SU-DHL-6 (cell line): Measurements from ENCODE around the gene PDE12.

ENCODE experiments used
- H2AFZ ChIP-seq: fragments of 200-600 bp; sonication (generic); 2 replicates; pipeline ENCODE4 v1.6.1; 2014; ENCODE audit warnings: low read depth, mild to moderate bottlenecking, moderate library complexity, mixed read lengths, antibody characterized with exemption, low read length; ENCODE audit not compliant: severe bottlenecking
- H3F3A ChIP-seq: fragments of 200-600 bp; shearing (Covaris generic); 2 replicates; pipeline ENCODE4 v1.6.0; 2016; ENCODE audit warnings: antibody characterized with exemption, mild to moderate bottlenecking; ENCODE audit not compliant: insufficient read depth
- H3K27ac ChIP-seq: fragments of 200-600 bp; sonication (generic); 2 replicates; pipeline ENCODE4 v1.5.1; 2016; ENCODE audit warnings: low read depth, mild to moderate bottlenecking, low read length, moderate library complexity, mixed read lengths
- H3K27me3 ChIP-seq: fragments of 200-600 bp; sonication (generic), shearing (Covaris generic); 2 replicates; pipeline ENCODE4 v1.6.0; 2014; ENCODE audit warnings: mild to moderate bottlenecking, low read length
- H3K36me3 ChIP-seq: fragments of 200-600 bp; sonication (generic); 2 replicates; pipeline ENCODE4 v1.6.1; 2014; ENCODE audit warnings: mild to moderate bottlenecking, low read length, mixed read lengths
- H3K4me2 ChIP-seq: fragments of 300-600, 200-600 bp; shearing (Covaris generic), sonication (generic); 2 replicates; pipeline ENCODE4 v1.6.0; 2014; ENCODE audit warnings: low read length, low read depth, mild to moderate bottlenecking; ENCODE audit not compliant: poor library complexity, severe bottlenecking
- H3K4me3 ChIP-seq: fragments of 200-600 bp; sonication (generic); 2 replicates; pipeline ENCODE4 v1.5.1; 2014; ENCODE audit warnings: antibody characterized with exemption, low read length, mild to moderate bottlenecking, mixed read lengths; ENCODE audit not compliant: insufficient read depth, poor library complexity, severe bottlenecking
- H3K79me2 ChIP-seq: fragments of 200-600 bp; sonication (generic); 2 replicates; pipeline ENCODE4 v1.6.1; 2014; ENCODE audit warnings: mild to moderate bottlenecking, low read length, moderate library complexity; ENCODE audit not compliant: insufficient read depth
- H3K9ac ChIP-seq: fragments of 200-600 bp; sonication (generic); 2 replicates; pipeline ENCODE4 v1.7.0; 2014; ENCODE audit warnings: mild to moderate bottlenecking, low read length
- H3K9me2 ChIP-seq: fragments of 200-600 bp; sonication (generic); replicated peaks from 2 replicates; pipeline ENCODE4 v1.6.1; 2014; ENCODE audit warnings: low read length; ENCODE audit not compliant: insufficient read depth
- H3K9me3 ChIP-seq: fragments of 200-600 bp; sonication (generic); 2 replicates; pipeline ENCODE4 v1.6.1; 2014; ENCODE audit warnings: low read length, mixed read lengths; ENCODE audit not compliant: insufficient read depth
- H4K20me1 ChIP-seq: fragments of 200-600 bp; sonication (generic); 2 replicates; pipeline ENCODE4 v1.6.1; 2014; ENCODE audit warnings: low read depth, mild to moderate bottlenecking, antibody characterized with exemption, low read length, moderate library complexity, mixed read lengths
- EZH2phosphoT487 ChIP-seq: fragments of 200-600 bp; sonication (generic), shearing (Covaris generic); conservative IDR thresholded peaks from 2 replicates; pipeline ENCODE4 v1.6.1; 2018; ENCODE audit warnings: mild to moderate bottlenecking, antibody characterized with exemption, low read length, moderate library complexity, mixed read lengths
- TF ChIP-seq, protein P1 (sequence below): fragments of 200-600 bp; sonication (generic); IDR thresholded peaks from one replicate; pipeline ENCODE4 v1.5.1; 2017; ENCODE audit warnings: antibody characterized with exemption, mild to moderate bottlenecking, low read length, moderate library complexity; ENCODE audit not compliant: insufficient read depth, poor library complexity, severe bottlenecking

The PDE12 gene

DNA sequence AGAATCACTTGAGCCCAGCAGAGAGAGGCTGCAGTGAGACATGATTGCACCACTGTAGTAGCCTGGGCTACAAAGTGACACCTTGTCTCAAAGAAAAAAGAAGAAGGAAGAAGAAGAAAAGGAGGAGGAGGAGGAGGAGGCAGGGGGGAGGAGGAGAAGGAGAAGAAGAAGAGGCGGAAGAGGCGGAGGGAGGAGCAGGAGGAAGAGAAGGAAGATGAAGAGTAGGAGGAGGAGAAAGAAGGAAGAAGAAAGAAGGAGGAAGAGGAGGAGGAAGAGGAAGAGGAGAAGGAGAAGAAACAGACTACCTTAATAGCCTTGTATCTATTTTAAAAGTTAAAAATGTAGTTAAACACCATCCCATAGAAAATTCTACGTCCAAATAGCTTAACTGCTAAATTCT lies 60.2 kb downstream of the PDE12 start:
- Histone ChIP-seq H3K36me3 (no peaks in the 10 kb centered on the region), H3K79me2 (no peaks in the 10 kb centered on the region), H3K9me2 (no peaks in the 10 kb centered on the region), H3K9ac (no peak overlapping the region), H3K4me2 (no peak overlapping the region), H3K27ac (no peak overlapping the region), H3K27me3 (no peaks in the 10 kb centered on the region), H3F3A (no peaks in the 10 kb centered on the region), H3K4me3 (no peak overlapping the region), H2AFZ (no peak overlapping the region), H3K9me3 (no peaks in the 10 kb centered on the region), H4K20me1 (no peaks in the 10 kb centered on the region)
- no peak for TF ChIP-seq EZH2phosphoT487
- TF ChIP-seq, protein P1, sequence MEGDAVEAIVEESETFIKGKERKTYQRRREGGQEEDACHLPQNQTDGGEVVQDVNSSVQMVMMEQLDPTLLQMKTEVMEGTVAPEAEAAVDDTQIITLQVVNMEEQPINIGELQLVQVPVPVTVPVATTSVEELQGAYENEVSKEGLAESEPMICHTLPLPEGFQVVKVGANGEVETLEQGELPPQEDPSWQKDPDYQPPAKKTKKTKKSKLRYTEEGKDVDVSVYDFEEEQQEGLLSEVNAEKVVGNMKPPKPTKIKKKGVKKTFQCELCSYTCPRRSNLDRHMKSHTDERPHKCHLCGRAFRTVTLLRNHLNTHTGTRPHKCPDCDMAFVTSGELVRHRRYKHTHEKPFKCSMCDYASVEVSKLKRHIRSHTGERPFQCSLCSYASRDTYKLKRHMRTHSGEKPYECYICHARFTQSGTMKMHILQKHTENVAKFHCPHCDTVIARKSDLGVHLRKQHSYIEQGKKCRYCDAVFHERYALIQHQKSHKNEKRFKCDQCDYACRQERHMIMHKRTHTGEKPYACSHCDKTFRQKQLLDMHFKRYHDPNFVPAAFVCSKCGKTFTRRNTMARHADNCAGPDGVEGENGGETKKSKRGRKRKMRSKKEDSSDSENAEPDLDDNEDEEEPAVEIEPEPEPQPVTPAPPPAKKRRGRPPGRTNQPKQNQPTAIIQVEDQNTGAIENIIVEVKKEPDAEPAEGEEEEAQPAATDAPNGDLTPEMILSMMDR = no peak
